HCT116 (cell line): ENCODE data around the gene SRRM1. TPM values are rescaled to one million over a fixed set of nuclear protein-coding genes. Genes with fewer than 3 reads are reported as not detected.
"Not testable (repeated sequence)": the region's sequence is repeated elsewhere in the genome, so short reads cannot be mapped to it uniquely, and the experiment has no call there.

Experiments
- ATAC-seq: fragments of 200-7000 bp; cut with Tn5 transposase; 2 replicates; pipeline ENCODE4 v1.9.1; 2020; ENCODE audit warnings: mild to moderate bottlenecking, moderate library complexity
- BruUV-seq: library from RNA; stranded (reverse); fragments of 400-500 nt; replicated peaks from 2 replicates; lab custom pipeline; 2021; lab: Mats Ljungman, UMichigan
- CTCF ChIA-PET: fragments of 300-600 bp; sonication (Branson Sonifier 250); formaldehyde crosslinking; loops from one replicate; lab custom pipeline; 2021; ENCODE audit warnings: antibody characterized with exemption; lab: Charles Lee
- POLR2A ChIA-PET: fragments of 300-600, 350-600 bp; sonication (Branson Sonifier 250); formaldehyde crosslinking; loops from one replicate; lab custom pipeline; 2021; ENCODE audit warnings: antibody characterized with exemption; lab: Charles Lee
- RAD21 ChIA-PET, 2 experiments: fragments of 300-600 bp; sonication (Branson Sonifier 250); formaldehyde crosslinking; loops; one replicate each; lab custom pipeline; 2023; ENCODE audit warnings: low total read pairs in 2 of 2; ENCODE audit not compliant: uncharacterized antibody in 2 of 2, unreplicated experiment in 2 of 2, low non-redundant PET in 1 of 2; lab: Charles Lee
- DNase-seq: peaks from one replicate; pipeline ENCODE4 v3.0.0-alpha.2; 2010; ENCODE audit warnings: low read depth, low spot score
- H2AFZ ChIP-seq: fragments of 200-600 bp; shearing (Covaris generic), sonication (generic); 2 replicates; pipeline ENCODE4 v1.6.1; 2017; ENCODE audit warnings: low read depth, mixed run types, mixed read lengths, antibody characterized with exemption, low read length; ENCODE audit not compliant: poor library complexity, severe bottlenecking
- H3K27ac ChIP-seq: 2 replicates; pipeline ENCODE4 v1.5.1; 2012; ENCODE audit warnings: low read depth, low read length
- H3K27me3 ChIP-seq: fragments of 200-600 bp; sonication (generic); 2 replicates; pipeline ENCODE4 v1.6.1; 2016; ENCODE audit warnings: mixed run types, low read length, mixed read lengths; ENCODE audit not compliant: insufficient read depth
- H3K36me3 ChIP-seq, 2 experiments: fragments of 200-500 bp in 1 of 2; fragments of 200-600 bp in 1 of 2; sonication (Bioruptor generic) in 1 of 2; sonication (generic) in 1 of 2; 2 replicates each; pipeline versions ENCODE4 v1.5.1 to v1.6.1; 2014 to 2016; ENCODE audit warnings: low read length in 2 of 2, inconsistent platforms in 1 of 2, mixed read lengths in 1 of 2, mixed run types in 1 of 2; ENCODE audit not compliant: insufficient read depth in 2 of 2, control insufficient read depth in 1 of 2
- H3K4me1 ChIP-seq, 2 experiments: fragments of 200-600 bp in 1 of 2; sonication (generic) in 1 of 2; 2 replicates each; pipeline versions ENCODE4 v1.5.1 to v1.6.1; 2012 to 2017; ENCODE audit warnings: low read length in 2 of 2, inconsistent platforms in 1 of 2, mild to moderate bottlenecking in 1 of 2, mixed read lengths in 1 of 2, mixed run types in 1 of 2, moderate library complexity in 1 of 2; ENCODE audit not compliant: insufficient read depth in 2 of 2, control insufficient read depth in 1 of 2
- H3K4me2 ChIP-seq: fragments of 200-600 bp; sonication (generic); 2 replicates; pipeline ENCODE4 v1.6.1; 2017; ENCODE audit warnings: mixed run types, low read length, mixed read lengths
- H3K4me3 ChIP-seq, 2 experiments: fragments of 200-600 bp in 1 of 2; sonication (generic) in 1 of 2; replicated peaks in 1 of 2; 2 replicates each; pipeline ENCODE4 v1.5.1; 2011 to 2016; ENCODE audit warnings: low read length in 2 of 2, control low read depth in 1 of 2, low read depth in 1 of 2, mild to moderate bottlenecking in 1 of 2, mixed read lengths in 1 of 2, mixed run types in 1 of 2
- H3K79me2 ChIP-seq: fragments of 200-600 bp; sonication (generic); 2 replicates; pipeline ENCODE4 v1.6.1; 2017; ENCODE audit warnings: mild to moderate bottlenecking, mixed run types, low read length, moderate library complexity, mixed read lengths; ENCODE audit not compliant: insufficient read depth
- H3K9ac ChIP-seq: fragments of 200-600 bp; sonication (generic); 2 replicates; pipeline ENCODE4 v1.6.1; 2016; ENCODE audit warnings: low read length, mixed read lengths
- H3K9me2 ChIP-seq: fragments of 200-600 bp; sonication (generic), shearing (Covaris generic); 2 replicates; pipeline ENCODE4 v1.6.1; 2017; ENCODE audit warnings: mixed run types, mild to moderate bottlenecking, moderate library complexity; ENCODE audit not compliant: insufficient read depth
- H3K9me3 ChIP-seq, 2 experiments: fragments of 200-500 bp in 1 of 2; fragments of 200-600 bp in 1 of 2; sonication (Bioruptor generic) in 1 of 2; sonication (generic) in 1 of 2; 2 replicates each; pipeline ENCODE4 v1.6.1; 2014 to 2017; ENCODE audit warnings: low read length in 2 of 2, mixed read lengths in 2 of 2, inconsistent platforms in 1 of 2, low read depth in 1 of 2, mild to moderate bottlenecking in 1 of 2, mixed run types in 1 of 2, moderate library complexity in 1 of 2; ENCODE audit not compliant: control insufficient read depth in 1 of 2, insufficient read depth in 1 of 2
- H4K20me1 ChIP-seq: fragments of 200-600 bp; sonication (generic), shearing (Covaris generic); 2 replicates; pipeline ENCODE4 v1.6.1; 2017; ENCODE audit warnings: mixed run types, mild to moderate bottlenecking, moderate library complexity; ENCODE audit not compliant: insufficient read depth
- SP1 ChIP-seq: IDR thresholded peaks from 2 replicates; pipeline ENCODE4 v1.6.1; 2012; ENCODE audit warnings: low read depth
- intact Hi-C: fragments of 100-400 bp; cut with micrococcal nuclease; formaldehyde crosslinking; loops from 2 replicates; pipeline ENCODE4 v1.10.0; 2022
- total RNA-seq: library from RNA; stranded (reverse); gene quantifications from one replicate; pipeline ENCODE4 v1.2.1, GENCODE V29; 2021; ENCODE audit not compliant: unreplicated experiment

SRRM1 gene
- total RNA-seq, 1 experiment from 2014 or later: 184 TPM

DNA sequence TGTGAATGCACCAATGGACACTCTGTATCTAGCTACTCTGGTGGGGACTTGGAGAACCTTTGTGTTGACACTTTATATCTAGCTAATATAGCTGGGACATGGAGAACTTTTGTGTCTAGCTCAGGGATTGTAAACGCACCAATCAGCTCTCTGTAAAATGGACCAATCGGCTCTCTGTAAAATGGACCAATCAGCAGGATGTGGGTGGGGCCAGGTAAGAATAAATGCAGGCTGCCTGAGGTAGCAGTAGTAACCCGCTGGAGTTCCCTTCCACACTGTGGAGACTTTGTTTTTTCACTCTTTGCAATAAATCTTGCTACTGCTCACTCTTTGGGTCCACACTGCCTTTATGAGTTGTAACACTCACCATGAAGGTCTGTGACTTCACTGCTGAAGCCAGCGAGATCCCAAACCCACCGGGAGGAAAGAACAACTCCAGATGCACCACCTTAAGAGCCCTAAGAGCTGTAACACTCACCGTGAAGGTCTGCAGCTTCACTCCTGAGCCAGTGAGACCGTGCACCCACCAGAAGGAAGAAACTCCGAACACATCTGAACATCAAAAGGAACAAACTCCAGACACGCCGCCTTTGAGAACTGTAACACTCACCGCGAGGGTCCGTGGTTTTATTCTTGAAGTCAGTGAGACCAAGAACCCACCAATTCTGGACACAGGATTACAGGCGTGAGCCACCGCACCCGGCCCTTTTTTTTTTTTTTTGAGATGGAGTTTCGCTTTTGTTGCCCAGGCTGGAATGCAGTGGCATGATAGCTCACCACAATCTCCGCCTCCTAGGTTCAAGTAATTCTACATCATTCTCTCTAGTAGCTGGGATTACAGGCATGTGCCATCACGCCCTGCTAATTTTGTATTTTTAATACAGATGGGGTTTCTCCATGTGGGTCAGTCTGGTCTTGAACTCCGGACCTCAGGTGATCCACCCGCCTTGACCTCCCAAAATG is 79.3 kb downstream of the SRRM1 start:
- peaks cover 20 to 49% of the 10 kb centered on the region in 2 experiments for H3K4me1 ChIP-seq
- not testable (repeated sequence) for H4K20me1 ChIP-seq
- TF ChIP-seq SP1: 0 out of 2 replicates have a peak, but pooled peaks have one; percentile 24
- TF ChIP-seq, all 23 proteins: peak for 1; not testable (repeated sequence) for 22
- H3K4me3 ChIP-seq, H3K9me2 ChIP-seq, ATAC-seq, H3K79me2 ChIP-seq, H3K27me3 ChIP-seq, H3K9me3 ChIP-seq, DNase-seq, H3K27ac ChIP-seq, intact Hi-C loops, H3K9ac ChIP-seq, H2AFZ ChIP-seq, H3K4me2 ChIP-seq, CTCF ChIA-PET, H3K36me3 ChIP-seq, BruUV-seq, RAD21 ChIA-PET: not testable (repeated sequence)
- POLR2A ChIA-PET: interaction anchor here (0.6 to 1.7 kb wide), 2 partner anchors 18 to 23 kb away, joined by 3 to 4 read pairs; partner anchors contain the start of gene CLIC4

Other genes starting within 250 kb of the SRRM1 start
- 13.4 TPM for gene STPG1, start 229.5 kb upstream of the SRRM1 start, total RNA-seq
- 16.6 TPM for gene NIPAL3, start 227.5 kb upstream of the SRRM1 start, total RNA-seq
- 13.3 TPM for gene RCAN3, start 140.5 kb upstream of the SRRM1 start, total RNA-seq
- gene NCMAP, start 87.2 kb upstream of the SRRM1 start, total RNA-seq: 0.84 TPM
- gene CLIC4, start 102.1 kb downstream of the SRRM1 start, total RNA-seq: 77.2 TPM